C4-2B (cell line): ENCODE data around the gene CYP3A7.

ENCODE experiments used
- CTCF ChIP-seq: fragments of 450-650 bp; conservative IDR thresholded peaks from 2 replicates; pipeline ENCODE4 v1.5.1; 2017; ENCODE audit warnings: mild to moderate bottlenecking
- ZFX ChIP-seq: fragments of 450-650 bp; IDR thresholded peaks from 2 replicates; pipeline ENCODE4 v1.6.1; 2017

- TF ChIP-seq CTCF (no peak), ZFX (no peak)
Measured at GRCh38 chr7:99782012-99782953, 47.3 kb upstream of the CYP3A7 start.
